ENCODE data around the gene KCNMB4.

KCNMB4 gene

GRCh38 chr12:70448371-70448770, 82.3 kb downstream of the KCNMB4 start:
- peak; percentile 88 for DNase-seq

- DNase-seq, result no peak
These were observed 83.1 kb downstream of the KCNMB4 start for GRCh38 chr12:70449074-70449752.

GRCh38 chr12:70449753-70450341, 83.8 kb downstream of the KCNMB4 start:
- no peak for DNase-seq

GRCh38 chr12:70451528-70451927, 85.4 kb downstream of the KCNMB4 start:
- no peak for DNase-seq

GRCh38 chr12:70456953-70457352, 90.9 kb downstream of the KCNMB4 start:
- peak; percentile 61 for DNase-seq

GRCh38 chr12:70459786-70460185, 93.7 kb downstream of the KCNMB4 start:
- DNase-seq, result no peak

- no peak for DNase-seq
These were observed 97.9 kb downstream of the KCNMB4 start for GRCh38 chr12:70463997-70464396.

- no peak for DNase-seq
These were observed 100.7 kb downstream of the KCNMB4 start for GRCh38 chr12:70466753-70467152.

GRCh38 chr12:70467476-70467875, 101.4 kb downstream of the KCNMB4 start:
- DNase-seq, result no peak

GRCh38 chr12:70467918-70468733, 102.0 kb downstream of the KCNMB4 start:
- no peak for DNase-seq

GRCh38 chr12:70468741-70469140, 102.7 kb downstream of the KCNMB4 start:
- DNase-seq, result no peak

- DNase-seq, result no peak
These were observed 103.2 kb downstream of the KCNMB4 start for GRCh38 chr12:70469221-70469820.

- no peak for DNase-seq
These were observed 116.7 kb downstream of the KCNMB4 start for GRCh38 chr12:70482764-70483163.

Data from NCI-H226 (cell line).